Measurements from ENCODE around the gene ZNF383. TPM values are rescaled to one million over a fixed set of nuclear protein-coding genes. Genes with fewer than 3 reads are reported as not detected.
"Not testable (repeated sequence)": the region's sequence is repeated elsewhere in the genome, so short reads cannot be mapped to it uniquely, and the experiment has no call there.

ZNF383 gene
- total RNA-seq, 1 donor from 2014 or later = 7.4 TPM

DNA sequence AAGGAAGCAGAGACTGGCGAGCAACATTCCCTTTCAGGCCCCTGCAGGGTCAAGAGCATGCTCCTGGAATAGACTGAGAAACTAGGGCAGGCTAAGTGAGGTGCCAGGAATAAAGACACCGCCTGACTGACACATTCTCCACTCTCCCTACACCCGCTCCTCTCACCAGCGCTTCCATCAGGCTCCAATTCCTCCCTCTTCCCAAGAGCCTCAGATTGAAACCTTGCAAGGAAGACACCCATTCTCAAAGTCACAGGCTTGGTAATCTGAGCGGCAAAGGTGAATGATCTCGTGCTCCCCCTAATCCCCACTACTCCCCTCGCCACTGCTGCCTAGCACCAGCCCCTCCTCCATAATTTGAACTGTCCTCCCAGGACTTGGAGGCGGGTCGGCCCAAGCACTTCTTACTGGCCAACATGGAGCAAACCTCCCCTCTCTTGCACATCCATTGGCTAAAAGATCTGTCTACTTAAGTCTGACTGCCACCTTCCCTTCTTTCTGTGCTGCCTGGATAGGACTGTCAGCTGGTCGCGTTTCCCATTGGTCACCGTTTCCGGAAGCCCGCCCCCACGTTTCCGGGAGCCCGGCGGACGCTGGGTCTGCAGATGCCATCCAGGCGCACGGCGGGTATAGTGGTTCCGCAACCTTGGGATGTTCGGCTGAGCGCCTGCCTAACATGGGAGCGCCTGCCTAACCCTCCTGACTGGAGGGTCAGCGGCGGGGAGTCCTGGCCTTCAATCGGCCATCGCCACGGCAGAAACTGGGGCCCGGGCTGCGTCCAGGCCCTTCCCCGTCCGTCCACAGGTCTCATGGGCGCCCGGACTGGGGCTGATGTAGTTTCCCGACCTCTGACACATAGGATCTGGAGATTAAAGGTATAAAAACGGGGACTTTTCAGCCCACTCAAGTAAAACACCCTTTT, 33.6 kb downstream of the ZNF383 start:
- peak overlapping the region; percentile 84 for H3K9ac ChIP-seq (ENCODE audit: low read length)
- peak overlapping the region; percentile 94 for H2AFZ ChIP-seq (ENCODE audit: low read depth, low read length)

DNA sequence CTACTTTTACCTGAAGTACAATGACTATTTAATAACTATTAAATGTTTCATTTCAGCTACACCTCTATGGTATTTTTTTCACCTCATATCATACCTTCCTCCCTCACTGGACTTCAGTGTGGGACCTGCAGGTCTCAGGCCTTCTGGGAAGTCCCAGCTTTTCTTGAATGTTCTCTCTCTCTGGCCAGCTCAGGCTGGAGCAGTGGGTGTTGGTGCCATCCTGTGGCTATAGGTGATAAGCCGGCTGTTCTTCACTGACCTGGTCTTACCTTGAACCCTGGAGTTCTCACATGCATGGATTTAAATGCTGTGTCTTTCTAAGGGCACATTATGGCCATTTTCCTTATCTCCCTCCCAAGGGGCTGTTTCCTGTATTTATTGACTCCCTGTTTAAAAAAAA, 45.0 kb downstream of the ZNF383 start:
- H3K27me3 ChIP-seq (ENCODE audit: insufficient read depth, low read length); DNase-seq (ENCODE audit: low read depth); H3K4me3 ChIP-seq (ENCODE audit: insufficient read depth, low read depth, low read length); H3K36me3 ChIP-seq (ENCODE audit: insufficient read depth, low read length); H3K27ac Mint-ChIP-seq (ENCODE audit: unreplicated experiment); H3K79me2 ChIP-seq (ENCODE audit: insufficient read depth, low read length); H3K9me3 Mint-ChIP-seq (ENCODE audit: unreplicated experiment); H3K9me3 ChIP-seq (ENCODE audit: insufficient read depth, low read depth, low read length); H3K9ac ChIP-seq (ENCODE audit: low read length); H2AFZ ChIP-seq (ENCODE audit: low read depth, low read length); H3K4me3 Mint-ChIP-seq (ENCODE audit: unreplicated experiment); H3K4me1 Mint-ChIP-seq (ENCODE audit: low read depth, unreplicated experiment); FAIRE-seq; H3K4me2 ChIP-seq (ENCODE audit: low read length); H3K27me3 Mint-ChIP-seq (ENCODE audit: low read depth, unreplicated experiment); H3K4me1 ChIP-seq (ENCODE audit: insufficient read depth, low read length); H3K27ac ChIP-seq (ENCODE audit: low read depth, low read length); H3K36me3 Mint-ChIP-seq (ENCODE audit: low read depth, unreplicated experiment); H4K20me1 ChIP-seq (ENCODE audit: insufficient read depth, low read length): not testable (repeated sequence)

More for the DNA sequence above, 33.6 kb downstream of the ZNF383 start:
- no peak for TF ChIP-seq EZH2 (IDR thresholded peaks at IDR 0.05; ENCODE audit: insufficient read depth, low read length)
- TF ChIP-seq, protein P1, sequence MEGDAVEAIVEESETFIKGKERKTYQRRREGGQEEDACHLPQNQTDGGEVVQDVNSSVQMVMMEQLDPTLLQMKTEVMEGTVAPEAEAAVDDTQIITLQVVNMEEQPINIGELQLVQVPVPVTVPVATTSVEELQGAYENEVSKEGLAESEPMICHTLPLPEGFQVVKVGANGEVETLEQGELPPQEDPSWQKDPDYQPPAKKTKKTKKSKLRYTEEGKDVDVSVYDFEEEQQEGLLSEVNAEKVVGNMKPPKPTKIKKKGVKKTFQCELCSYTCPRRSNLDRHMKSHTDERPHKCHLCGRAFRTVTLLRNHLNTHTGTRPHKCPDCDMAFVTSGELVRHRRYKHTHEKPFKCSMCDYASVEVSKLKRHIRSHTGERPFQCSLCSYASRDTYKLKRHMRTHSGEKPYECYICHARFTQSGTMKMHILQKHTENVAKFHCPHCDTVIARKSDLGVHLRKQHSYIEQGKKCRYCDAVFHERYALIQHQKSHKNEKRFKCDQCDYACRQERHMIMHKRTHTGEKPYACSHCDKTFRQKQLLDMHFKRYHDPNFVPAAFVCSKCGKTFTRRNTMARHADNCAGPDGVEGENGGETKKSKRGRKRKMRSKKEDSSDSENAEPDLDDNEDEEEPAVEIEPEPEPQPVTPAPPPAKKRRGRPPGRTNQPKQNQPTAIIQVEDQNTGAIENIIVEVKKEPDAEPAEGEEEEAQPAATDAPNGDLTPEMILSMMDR (IDR thresholded peaks at IDR 0.05; ENCODE audit: insufficient read depth, low read depth, low read length) = no peak
- H3K4me2 ChIP-seq (ENCODE audit: low read length) = peak overlapping the region; percentile 99
- H3K4me1 ChIP-seq (ENCODE audit: insufficient read depth, low read length) = no peaks in the 10 kb centered on the region
- H3K27ac Mint-ChIP-seq (ENCODE audit: unreplicated experiment) = no peak overlapping the region
- DNase-seq (ENCODE audit: low read depth) (peak; percentile 100), FAIRE-seq (peak; percentile 67)
- peak overlapping the region; percentile 37 for H3K27ac ChIP-seq (ENCODE audit: low read depth, low read length)
- no peaks in the 10 kb centered on the region for H4K20me1 ChIP-seq (ENCODE audit: insufficient read depth, low read length)
- H3K9me3 ChIP-seq (ENCODE audit: insufficient read depth, low read depth, low read length) = peaks cover 11% of the 10 kb centered on the region
- H3K79me2 ChIP-seq (ENCODE audit: insufficient read depth, low read length) = peaks cover 14% of the 10 kb centered on the region
- H3K4me3 Mint-ChIP-seq (ENCODE audit: unreplicated experiment) = no peak overlapping the region
- no peaks in the 10 kb centered on the region for H3K36me3 ChIP-seq (ENCODE audit: insufficient read depth, low read length)
- H3K27me3 Mint-ChIP-seq (ENCODE audit: low read depth, unreplicated experiment) = no peaks in the 10 kb centered on the region
- no peaks in the 10 kb centered on the region for H3K27me3 ChIP-seq (ENCODE audit: insufficient read depth, low read length)
- no peaks in the 10 kb centered on the region for H3K4me1 Mint-ChIP-seq (ENCODE audit: low read depth, unreplicated experiment)
- H3K36me3 Mint-ChIP-seq (ENCODE audit: low read depth, unreplicated experiment) = peaks cover 3% of the 10 kb centered on the region
- H3K9me3 Mint-ChIP-seq (ENCODE audit: unreplicated experiment) = peaks cover 35% of the 10 kb centered on the region
- H3K4me3 ChIP-seq (ENCODE audit: insufficient read depth, low read depth, low read length) = peak overlapping the region; percentile 92

DNA sequence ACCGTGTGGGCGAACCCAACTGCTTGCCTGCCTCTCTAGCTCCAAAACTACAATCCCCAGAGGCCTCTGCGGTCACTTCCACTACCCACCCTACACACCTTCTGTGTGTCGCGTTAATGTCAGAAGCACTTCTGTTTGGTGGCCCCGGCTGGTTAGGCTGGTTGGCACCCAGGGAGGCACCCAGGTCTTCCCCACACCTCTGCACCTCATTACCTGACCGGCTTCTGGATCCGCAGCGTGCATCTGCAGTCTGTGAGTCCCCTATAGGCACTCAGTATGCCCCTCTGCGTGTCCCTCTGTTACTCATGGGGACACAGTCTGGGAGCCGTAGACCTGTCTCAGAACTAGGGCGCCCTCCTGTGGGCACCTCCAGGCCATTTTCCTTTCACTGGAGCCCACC, 49.0 kb downstream of the ZNF383 start:
- H3K4me1 ChIP-seq (ENCODE audit: insufficient read depth, low read length); H4K20me1 ChIP-seq (ENCODE audit: insufficient read depth, low read length); DNase-seq (ENCODE audit: low read depth); FAIRE-seq; H3K4me2 ChIP-seq (ENCODE audit: low read length); H3K4me3 ChIP-seq (ENCODE audit: insufficient read depth, low read depth, low read length); H3K9me3 Mint-ChIP-seq (ENCODE audit: unreplicated experiment); H3K9ac ChIP-seq (ENCODE audit: low read length); H3K27ac ChIP-seq (ENCODE audit: low read depth, low read length); H3K36me3 Mint-ChIP-seq (ENCODE audit: low read depth, unreplicated experiment); H3K4me3 Mint-ChIP-seq (ENCODE audit: unreplicated experiment); H3K27ac Mint-ChIP-seq (ENCODE audit: unreplicated experiment); H3K79me2 ChIP-seq (ENCODE audit: insufficient read depth, low read length); H3K27me3 ChIP-seq (ENCODE audit: insufficient read depth, low read length); H3K4me1 Mint-ChIP-seq (ENCODE audit: low read depth, unreplicated experiment); H3K27me3 Mint-ChIP-seq (ENCODE audit: low read depth, unreplicated experiment); H2AFZ ChIP-seq (ENCODE audit: low read depth, low read length); H3K9me3 ChIP-seq (ENCODE audit: insufficient read depth, low read depth, low read length); H3K36me3 ChIP-seq (ENCODE audit: insufficient read depth, low read length): not testable (repeated sequence)

DNA sequence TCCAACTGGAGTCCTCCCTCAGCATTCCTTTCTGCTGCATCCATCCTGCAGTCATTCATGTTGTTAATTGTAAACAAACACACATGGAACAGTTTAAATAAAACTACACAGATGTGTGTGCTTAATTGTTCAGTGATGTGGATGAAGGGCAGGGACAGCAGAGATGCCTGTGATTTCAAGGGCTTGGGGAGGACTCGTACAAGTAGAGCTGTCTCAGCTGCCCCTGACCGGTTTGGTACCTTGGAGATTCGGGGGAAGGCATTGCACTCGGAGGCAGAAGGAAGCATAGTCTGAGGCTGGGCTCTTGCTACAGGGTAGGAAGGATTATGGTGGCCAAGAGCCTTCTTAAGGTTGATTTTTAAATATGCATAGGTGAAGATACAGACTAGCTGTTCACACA, 49.7 kb downstream of the ZNF383 start:
- not testable (repeated sequence) for H3K27ac ChIP-seq (ENCODE audit: low read depth, low read length); H3K9me3 Mint-ChIP-seq (ENCODE audit: unreplicated experiment); H3K27ac Mint-ChIP-seq (ENCODE audit: unreplicated experiment); H3K4me1 Mint-ChIP-seq (ENCODE audit: low read depth, unreplicated experiment); H3K36me3 ChIP-seq (ENCODE audit: insufficient read depth, low read length); FAIRE-seq; H3K4me3 ChIP-seq (ENCODE audit: insufficient read depth, low read depth, low read length); H2AFZ ChIP-seq (ENCODE audit: low read depth, low read length); H3K4me2 ChIP-seq (ENCODE audit: low read length); H3K9me3 ChIP-seq (ENCODE audit: insufficient read depth, low read depth, low read length); H3K27me3 ChIP-seq (ENCODE audit: insufficient read depth, low read length); H3K36me3 Mint-ChIP-seq (ENCODE audit: low read depth, unreplicated experiment); DNase-seq (ENCODE audit: low read depth); H3K4me1 ChIP-seq (ENCODE audit: insufficient read depth, low read length); H3K4me3 Mint-ChIP-seq (ENCODE audit: unreplicated experiment); H4K20me1 ChIP-seq (ENCODE audit: insufficient read depth, low read length); H3K27me3 Mint-ChIP-seq (ENCODE audit: low read depth, unreplicated experiment); H3K79me2 ChIP-seq (ENCODE audit: insufficient read depth, low read length); H3K9ac ChIP-seq (ENCODE audit: low read length)

DNA sequence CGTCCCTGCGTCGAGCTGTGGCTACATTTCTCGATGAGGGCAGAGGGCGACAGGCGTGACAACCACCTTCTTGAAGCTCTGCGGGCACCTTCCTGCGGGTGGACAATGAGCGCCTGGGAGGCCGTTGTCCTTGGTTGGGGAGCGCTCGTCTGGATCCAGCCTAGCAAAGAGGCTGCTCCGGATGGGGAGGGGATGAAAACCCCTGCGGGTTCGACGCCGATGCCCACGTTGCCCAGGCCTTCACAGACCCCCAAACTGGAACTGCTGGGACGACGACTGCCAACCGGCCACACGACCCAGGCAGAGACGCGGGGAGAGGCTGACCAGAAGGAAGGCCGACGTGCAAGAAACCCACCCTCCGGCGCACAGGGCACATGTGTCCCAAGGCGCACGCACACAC, 62.6 kb downstream of the ZNF383 start:
- H3K36me3 Mint-ChIP-seq (ENCODE audit: low read depth, unreplicated experiment); H3K27ac ChIP-seq (ENCODE audit: low read depth, low read length); H3K79me2 ChIP-seq (ENCODE audit: insufficient read depth, low read length): not testable (repeated sequence)

More for the DNA sequence above, 62.6 kb downstream of the ZNF383 start:
- H3K4me3 Mint-ChIP-seq (ENCODE audit: unreplicated experiment); FAIRE-seq; H3K4me1 Mint-ChIP-seq (ENCODE audit: low read depth, unreplicated experiment); H3K4me2 ChIP-seq (ENCODE audit: low read length); H3K27ac Mint-ChIP-seq (ENCODE audit: unreplicated experiment); H3K4me3 ChIP-seq (ENCODE audit: insufficient read depth, low read depth, low read length); H3K4me1 ChIP-seq (ENCODE audit: insufficient read depth, low read length); H3K9me3 ChIP-seq (ENCODE audit: insufficient read depth, low read depth, low read length); H2AFZ ChIP-seq (ENCODE audit: low read depth, low read length); H3K9ac ChIP-seq (ENCODE audit: low read length); H3K27me3 Mint-ChIP-seq (ENCODE audit: low read depth, unreplicated experiment); H3K27me3 ChIP-seq (ENCODE audit: insufficient read depth, low read length); H4K20me1 ChIP-seq (ENCODE audit: insufficient read depth, low read length); H3K36me3 ChIP-seq (ENCODE audit: insufficient read depth, low read length); H3K9me3 Mint-ChIP-seq (ENCODE audit: unreplicated experiment); DNase-seq (ENCODE audit: low read depth): not testable (repeated sequence)
